RWPE2 (cell line): ENCODE measurements around the gene NALCN.
A peak's percentile ranks its signal among the peaks of the same experiment; 100 is the strongest.

Experiments
- ATAC-seq: fragments of 200-7000 bp; cut with Tn5 transposase; 3 replicates; pipeline ENCODE4 v1.9.1; 2021; ENCODE audit warnings: low read depth
- DNase-seq: peaks from one replicate; pipeline ENCODE4 v3.0.0-alpha.2; 2020; ENCODE audit warnings: low spot score
- H3K27ac ChIP-seq: fragments of 450-650 bp; 2 replicates; pipeline ENCODE4 v1.5.1; 2017; ENCODE audit warnings: mild to moderate bottlenecking; ENCODE audit not compliant: poor library complexity, severe bottlenecking
- H3K27me3 ChIP-seq: fragments of 250-450 bp; sonication (Bioruptor Pico); 2 replicates; pipeline ENCODE4 v1.5.1; 2021; ENCODE audit warnings: mild to moderate bottlenecking, moderate library complexity; ENCODE audit not compliant: insufficient read depth, poor library complexity, severe bottlenecking
- H3K36me3 ChIP-seq: fragments of 250-450 bp; sonication (Bioruptor Pico); 2 replicates; pipeline ENCODE4 v1.5.1; 2020; ENCODE audit warnings: low read depth, mild to moderate bottlenecking, moderate library complexity
- H3K4me1 ChIP-seq: fragments of 250-450 bp; sonication (Bioruptor Pico); 2 replicates; pipeline ENCODE4 v1.5.1; 2021; ENCODE audit warnings: mild to moderate bottlenecking, moderate library complexity; ENCODE audit not compliant: insufficient read depth, poor library complexity, severe bottlenecking
- H3K4me3 ChIP-seq: fragments of 250-450 bp; sonication (Bioruptor Pico); 2 replicates; pipeline ENCODE4 v1.5.1; 2021; ENCODE audit warnings: mild to moderate bottlenecking, moderate library complexity; ENCODE audit not compliant: severe bottlenecking
- H3K9me3 ChIP-seq: fragments of 250-450 bp; sonication (Bioruptor Pico); 2 replicates; pipeline ENCODE4 v1.5.1; 2021; ENCODE audit warnings: mild to moderate bottlenecking, moderate library complexity; ENCODE audit not compliant: severe bottlenecking
- TF ChIP-seq, protein P1 (sequence below): fragments of 450-650 bp; IDR thresholded peaks from one replicate; pipeline ENCODE4 v1.5.1; 2017; ENCODE audit warnings: mild to moderate bottlenecking, moderate library complexity; ENCODE audit not compliant: poor library complexity, severe bottlenecking

Gene NALCN

DNA sequence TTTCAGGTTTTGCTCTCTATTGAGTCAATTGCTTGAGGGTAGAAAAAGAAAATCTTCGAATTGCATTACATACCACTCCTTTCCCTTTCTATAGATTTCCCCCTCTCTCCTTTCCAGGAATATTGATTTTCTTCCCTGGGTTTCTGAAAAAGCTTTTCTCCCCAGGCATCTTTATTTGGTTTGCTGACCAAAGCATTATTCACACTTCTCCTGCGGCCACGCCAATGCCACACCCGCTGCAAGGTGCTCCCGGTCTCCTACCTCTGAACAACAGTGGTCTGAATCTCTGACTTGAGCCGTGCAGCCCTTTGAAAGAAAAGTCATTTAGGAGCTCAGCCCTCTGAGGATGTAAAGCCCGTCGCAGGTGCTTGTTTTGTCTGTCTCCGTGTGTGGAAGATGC, 390.8 kb downstream of the NALCN start:
- ATAC-seq (no peak), DNase-seq (no peak)
- Histone ChIP-seq H3K27ac (no peak overlapping the region), H3K27me3 (no peaks in the 10 kb centered on the region), H3K9me3 (no peaks in the 10 kb centered on the region), H3K4me3 (no peak overlapping the region), H3K36me3 (no peaks in the 10 kb centered on the region), H3K4me1 (no peaks in the 10 kb centered on the region)
- TF ChIP-seq, protein P1, sequence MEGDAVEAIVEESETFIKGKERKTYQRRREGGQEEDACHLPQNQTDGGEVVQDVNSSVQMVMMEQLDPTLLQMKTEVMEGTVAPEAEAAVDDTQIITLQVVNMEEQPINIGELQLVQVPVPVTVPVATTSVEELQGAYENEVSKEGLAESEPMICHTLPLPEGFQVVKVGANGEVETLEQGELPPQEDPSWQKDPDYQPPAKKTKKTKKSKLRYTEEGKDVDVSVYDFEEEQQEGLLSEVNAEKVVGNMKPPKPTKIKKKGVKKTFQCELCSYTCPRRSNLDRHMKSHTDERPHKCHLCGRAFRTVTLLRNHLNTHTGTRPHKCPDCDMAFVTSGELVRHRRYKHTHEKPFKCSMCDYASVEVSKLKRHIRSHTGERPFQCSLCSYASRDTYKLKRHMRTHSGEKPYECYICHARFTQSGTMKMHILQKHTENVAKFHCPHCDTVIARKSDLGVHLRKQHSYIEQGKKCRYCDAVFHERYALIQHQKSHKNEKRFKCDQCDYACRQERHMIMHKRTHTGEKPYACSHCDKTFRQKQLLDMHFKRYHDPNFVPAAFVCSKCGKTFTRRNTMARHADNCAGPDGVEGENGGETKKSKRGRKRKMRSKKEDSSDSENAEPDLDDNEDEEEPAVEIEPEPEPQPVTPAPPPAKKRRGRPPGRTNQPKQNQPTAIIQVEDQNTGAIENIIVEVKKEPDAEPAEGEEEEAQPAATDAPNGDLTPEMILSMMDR: no peak

DNA sequence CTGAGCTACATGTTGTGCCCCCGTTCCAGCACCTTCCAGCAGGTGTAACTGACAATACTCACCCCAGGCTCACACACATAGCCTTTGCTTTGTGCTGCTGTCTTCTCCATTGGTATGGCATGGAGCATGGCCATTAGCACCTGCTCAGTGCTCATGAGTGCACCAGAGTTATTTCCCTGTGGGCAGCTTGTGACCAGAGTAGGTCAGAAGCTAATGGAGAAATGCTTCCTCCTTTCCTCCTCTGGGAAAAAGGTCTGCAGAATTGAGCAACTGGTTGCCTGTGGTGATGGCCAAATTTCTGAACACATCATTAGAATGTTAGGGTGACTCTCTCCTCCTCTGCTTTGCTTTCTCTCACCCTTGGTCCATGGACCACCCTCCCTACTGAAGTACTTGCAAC, 397.2 kb downstream of the NALCN start:
- TF ChIP-seq, protein P1: no peak
- Histone ChIP-seq H3K27ac (no peak overlapping the region), H3K4me3 (no peak overlapping the region), H3K4me1 (no peaks in the 10 kb centered on the region), H3K36me3 (no peaks in the 10 kb centered on the region), H3K27me3 (no peaks in the 10 kb centered on the region), H3K9me3 (no peaks in the 10 kb centered on the region)
- DNase-seq (no peak), ATAC-seq (no peak)

DNA sequence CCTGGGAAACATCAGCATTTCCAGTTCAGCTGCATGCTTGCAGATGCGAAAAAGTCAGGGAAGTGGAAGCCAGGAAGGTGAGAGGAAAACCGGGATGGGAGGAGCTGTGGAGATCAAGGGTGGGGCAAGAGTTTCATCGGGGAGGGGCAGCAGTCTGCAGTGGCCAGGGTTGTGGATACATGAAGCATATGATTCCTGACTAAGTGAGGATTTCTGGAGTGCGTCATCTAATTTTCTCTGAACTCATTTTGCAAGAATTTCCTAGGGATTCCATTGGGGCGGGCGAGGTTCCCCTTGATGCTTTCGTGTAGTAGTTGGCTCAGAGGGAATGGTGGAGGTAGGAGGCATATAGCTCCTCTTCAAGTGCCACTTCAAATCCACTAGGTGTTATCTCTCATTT, 397.6 kb downstream of the NALCN start:
- Histone ChIP-seq H3K27ac (no peak overlapping the region), H3K36me3 (no peaks in the 10 kb centered on the region), H3K4me3 (no peak overlapping the region), H3K4me1 (no peaks in the 10 kb centered on the region), H3K27me3 (no peaks in the 10 kb centered on the region), H3K9me3 (no peaks in the 10 kb centered on the region)
- ATAC-seq (peak; percentile 95), DNase-seq (no peak)
- TF ChIP-seq, protein P1: no peak

DNA sequence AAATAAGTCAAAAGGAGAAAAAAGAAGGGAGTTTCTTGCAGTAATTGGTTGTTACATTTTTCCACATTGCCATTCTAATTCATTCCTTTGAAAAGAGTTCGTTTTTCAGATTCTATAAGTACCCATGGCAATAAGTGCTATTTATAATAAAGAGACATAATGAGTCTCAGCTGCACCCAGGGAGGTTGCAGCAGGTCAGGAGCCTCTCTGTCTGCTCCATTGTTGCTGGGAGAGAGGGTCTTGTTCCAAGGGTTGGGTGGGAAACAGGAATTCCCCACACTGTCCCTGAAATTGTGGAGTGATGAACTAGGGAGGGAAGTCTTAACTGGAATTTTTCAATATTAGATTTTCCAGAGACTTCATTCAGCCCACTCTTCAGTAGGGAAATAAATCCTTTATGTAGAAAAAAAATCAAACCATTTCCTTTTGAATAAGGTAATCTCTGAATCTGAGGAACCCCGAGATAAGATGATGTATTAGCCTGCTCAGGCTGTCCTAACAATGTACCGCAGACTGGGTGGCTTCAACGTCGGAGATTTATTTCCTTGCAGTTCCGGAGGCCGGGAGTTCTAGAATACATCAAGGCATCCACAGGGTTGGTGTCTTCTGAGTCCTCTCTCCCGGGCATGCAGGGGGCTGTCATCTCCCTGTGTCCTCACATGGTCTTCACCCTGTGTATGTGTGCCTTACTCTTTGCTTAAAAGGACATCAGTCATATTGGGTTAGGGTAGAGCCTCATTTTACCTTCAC, 399.0 kb downstream of the NALCN start:
- Histone ChIP-seq H3K9me3 (no peaks in the 10 kb centered on the region), H3K36me3 (no peaks in the 10 kb centered on the region), H3K27ac (no peak overlapping the region), H3K4me3 (no peak overlapping the region), H3K4me1 (no peaks in the 10 kb centered on the region), H3K27me3 (no peaks in the 10 kb centered on the region)
- TF ChIP-seq, protein P1: no peak
- DNase-seq (no peak), ATAC-seq (no peak)

DNA sequence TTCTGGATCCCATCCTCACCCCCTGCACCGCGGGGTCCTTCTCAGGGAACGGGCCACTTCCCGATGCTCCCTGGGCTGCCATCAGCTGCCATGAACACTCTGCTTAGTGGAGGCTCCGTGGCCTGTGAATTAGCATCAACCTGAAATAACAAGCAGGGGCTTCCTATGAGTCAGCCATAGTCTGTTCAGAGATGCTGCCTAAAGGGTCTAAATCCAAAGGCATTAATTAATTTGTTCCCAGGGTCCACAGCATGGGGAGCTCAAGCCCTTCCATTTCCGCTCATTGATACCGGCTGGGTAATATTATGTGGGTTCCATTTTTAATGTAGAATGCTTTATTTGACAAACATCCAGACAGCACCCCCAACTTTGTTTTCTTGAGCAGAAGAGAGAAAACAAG, 399.8 kb downstream of the NALCN start:
- no peak for DNase-seq
- Histone ChIP-seq H3K9me3 (no peaks in the 10 kb centered on the region), H3K4me1 (no peaks in the 10 kb centered on the region), H3K27ac (no peak overlapping the region), H3K27me3 (no peaks in the 10 kb centered on the region), H3K36me3 (no peaks in the 10 kb centered on the region), H3K4me3 (no peak overlapping the region)
- ATAC-seq: no peak
- TF ChIP-seq, protein P1: no peak
